Adrenal gland (tissue), 5 donors: ENCODE measurements around the gene ARHGEF33.

Experiments used
- CTCF ChIP-seq, 6 experiments: fragments of 450-650 bp in 4 of 6; fragments of 200-600 bp in 2 of 6; sonication (generic) in 1 of 6; IDR thresholded peaks; 1 replicate in 5 of 6; 2 replicates in 1 of 6; pipeline versions ENCODE4 v1.5.1 to v1.8.0; 2016 to 2021; ENCODE audit warnings: antibody characterized with exemption in 6 of 6, mild to moderate bottlenecking in 2 of 6, moderate library complexity in 1 of 6
- POLR2A ChIP-seq, 2 donors: fragments of 450-650 bp; IDR thresholded peaks; one replicate each; pipeline ENCODE4 v1.6.1; 2017; ENCODE audit warnings: antibody characterized with exemption in 2 of 2, mild to moderate bottlenecking in 2 of 2, moderate library complexity in 1 of 2
- donor health status: DM: no; HTN: no; CAD: no.

- no peak for TF ChIP-seq CTCF (IDR thresholded peaks at IDR 0.05)
- no peak for TF ChIP-seq POLR2A (IDR thresholded peaks at IDR 0.05)
Measured at GRCh38 chr2:38968021-38968420, 78.3 kb downstream of the ARHGEF33 start.
